22Rv1 (cell line): Measurements from ENCODE around the gene ZNF678.

ENCODE experiments used
- CTCF ChIP-seq: fragments of 450-650 bp; IDR thresholded peaks from 2 replicates; pipeline ENCODE4 v1.5.1; 2017; ENCODE audit warnings: mild to moderate bottlenecking
- ZFX ChIP-seq: fragments of 450-650 bp; IDR thresholded peaks from 2 replicates; pipeline ENCODE4 v1.6.1; 2017; ENCODE audit warnings: antibody characterized with exemption, borderline replicate concordance

- TF ChIP-seq CTCF, result no peak
- TF ChIP-seq ZFX, result no peak
Measured at GRCh38 chr1:227526524-227526923, 36.8 kb upstream of the ZNF678 start.
